Neural crest cell (in vitro differentiated cells): ENCODE measurements around the gene OSBPL10. TPM values are rescaled to one million over a fixed set of nuclear protein-coding genes. Genes with fewer than 3 reads are reported as not detected.
"Not testable (repeated sequence)": the region's sequence is repeated elsewhere in the genome, so short reads cannot be mapped to it uniquely, and the experiment has no call there.

Source experiments
- DNase-seq: peaks from one replicate; pipeline ENCODE4 v3.0.0; 2021; ENCODE audit warnings: low read depth, mixed read lengths, low spot score
- H3K27ac Mint-ChIP-seq: one replicate; pipeline ENCODE4 v1.8.0; 2021; ENCODE audit warnings: mild to moderate bottlenecking, mixed read lengths; ENCODE audit not compliant: unreplicated experiment
- H3K27me3 Mint-ChIP-seq: 2 replicates; pipeline ENCODE4 v1.8.0; 2021; ENCODE audit warnings: low read depth, mild to moderate bottlenecking, mixed read lengths
- H3K36me3 Mint-ChIP-seq: 2 replicates; pipeline ENCODE4 v1.8.0; 2021; ENCODE audit warnings: low read depth, mild to moderate bottlenecking, mixed read lengths
- H3K4me1 Mint-ChIP-seq: 2 replicates; pipeline ENCODE4 v1.8.0; 2021; ENCODE audit warnings: mixed read lengths
- H3K4me3 Mint-ChIP-seq: one replicate; pipeline ENCODE4 v1.8.0; 2021; ENCODE audit warnings: mild to moderate bottlenecking, mixed read lengths
- H3K9me3 Mint-ChIP-seq: 2 replicates; pipeline ENCODE4 v1.8.0; 2021; ENCODE audit warnings: mixed read lengths
- total RNA-seq: library from RNA; stranded (reverse); gene quantifications from 2 replicates; pipeline ENCODE4 v1.2.1, GENCODE V29; 2021
- TF ChIP-seq, protein P1 (sequence below): fragments of 200-600 bp; sonication (generic); conservative IDR thresholded peaks from 2 replicates; pipeline ENCODE4 v1.5.0; 2021; ENCODE audit warnings: antibody characterized with exemption, mild to moderate bottlenecking

The OSBPL10 gene
- total RNA-seq, 1 donor from 2014 or later, result 18.7 TPM

DNA sequence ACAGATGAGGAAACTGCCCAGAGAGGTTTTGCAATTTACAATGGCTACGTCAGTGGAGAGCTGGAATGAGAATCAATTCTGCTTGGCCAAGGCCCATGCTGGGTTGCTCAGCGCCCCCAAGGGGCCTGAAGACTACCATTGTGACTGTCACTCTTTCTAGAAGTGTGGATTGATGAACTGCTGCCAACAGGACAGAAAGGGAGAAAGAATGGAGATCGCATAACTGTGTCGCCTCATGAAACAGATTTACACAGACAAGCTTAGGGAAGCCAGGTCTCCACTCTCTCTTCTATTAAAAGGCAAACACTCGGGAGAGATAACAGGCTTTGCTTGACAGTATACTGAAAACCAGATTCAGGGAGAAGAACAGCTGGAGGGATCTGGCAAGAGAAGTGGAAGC is 288.3 kb downstream of the OSBPL10 start:
- Mint-ChIP-seq H3K36me3 (peaks cover 6% of the 10 kb centered on the region), H3K4me1 (no peaks in the 10 kb centered on the region), H3K9me3 (peaks cover 7% of the 10 kb centered on the region), H3K4me3 (no peak overlapping the region), H3K27me3 (no peaks in the 10 kb centered on the region), H3K27ac (no peak overlapping the region)
- TF ChIP-seq, protein P1, sequence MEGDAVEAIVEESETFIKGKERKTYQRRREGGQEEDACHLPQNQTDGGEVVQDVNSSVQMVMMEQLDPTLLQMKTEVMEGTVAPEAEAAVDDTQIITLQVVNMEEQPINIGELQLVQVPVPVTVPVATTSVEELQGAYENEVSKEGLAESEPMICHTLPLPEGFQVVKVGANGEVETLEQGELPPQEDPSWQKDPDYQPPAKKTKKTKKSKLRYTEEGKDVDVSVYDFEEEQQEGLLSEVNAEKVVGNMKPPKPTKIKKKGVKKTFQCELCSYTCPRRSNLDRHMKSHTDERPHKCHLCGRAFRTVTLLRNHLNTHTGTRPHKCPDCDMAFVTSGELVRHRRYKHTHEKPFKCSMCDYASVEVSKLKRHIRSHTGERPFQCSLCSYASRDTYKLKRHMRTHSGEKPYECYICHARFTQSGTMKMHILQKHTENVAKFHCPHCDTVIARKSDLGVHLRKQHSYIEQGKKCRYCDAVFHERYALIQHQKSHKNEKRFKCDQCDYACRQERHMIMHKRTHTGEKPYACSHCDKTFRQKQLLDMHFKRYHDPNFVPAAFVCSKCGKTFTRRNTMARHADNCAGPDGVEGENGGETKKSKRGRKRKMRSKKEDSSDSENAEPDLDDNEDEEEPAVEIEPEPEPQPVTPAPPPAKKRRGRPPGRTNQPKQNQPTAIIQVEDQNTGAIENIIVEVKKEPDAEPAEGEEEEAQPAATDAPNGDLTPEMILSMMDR, result no peak
- no peak for DNase-seq

DNA sequence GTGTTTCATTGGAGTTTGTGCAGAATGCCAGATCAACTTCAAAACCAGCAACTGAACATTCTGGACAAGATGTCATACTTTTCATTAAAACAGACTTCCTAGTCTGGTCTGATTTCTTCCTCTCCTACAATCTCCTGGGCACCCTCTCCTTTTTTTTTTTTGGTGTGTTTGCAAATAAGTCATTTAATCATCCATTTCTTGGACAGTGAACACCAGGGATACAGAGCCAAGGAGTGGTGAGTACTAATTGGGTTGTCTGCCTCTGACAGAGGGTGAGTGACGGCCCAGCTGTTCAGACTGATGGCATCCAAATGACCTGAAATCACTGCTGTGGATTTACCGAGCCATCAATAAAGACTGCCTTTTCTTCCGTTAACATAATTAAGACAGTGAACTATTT is 290.3 kb downstream of the OSBPL10 start:
- Mint-ChIP-seq H3K9me3 (peaks cover 7% of the 10 kb centered on the region), H3K36me3 (peaks cover 6% of the 10 kb centered on the region), H3K4me3 (no peak overlapping the region), H3K4me1 (no peaks in the 10 kb centered on the region), H3K27me3 (no peaks in the 10 kb centered on the region), H3K27ac (no peak overlapping the region)
- DNase-seq, result no peak
- TF ChIP-seq, protein P1, result no peak

DNA sequence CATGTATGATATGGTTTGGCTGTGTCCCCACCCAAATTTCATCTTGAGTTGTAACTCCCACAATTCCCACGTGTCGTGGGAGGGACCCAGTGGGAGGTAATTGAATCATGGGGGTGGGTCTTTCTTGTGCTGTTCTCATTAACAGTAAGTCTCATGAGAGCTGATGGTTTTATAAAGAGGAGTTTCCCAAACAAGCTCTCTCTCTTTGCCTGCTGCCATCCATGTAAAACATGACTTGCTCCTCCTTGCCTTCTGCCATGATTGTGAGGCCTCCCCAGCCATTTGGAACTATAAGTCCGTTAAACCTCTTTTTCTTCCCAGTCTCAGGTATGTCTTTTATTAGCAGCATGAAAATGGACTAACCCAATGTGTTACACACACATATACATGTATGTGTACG is 291.5 kb downstream of the OSBPL10 start:
- not testable (repeated sequence) for H3K4me3 Mint-ChIP-seq, DNase-seq, H3K4me1 Mint-ChIP-seq, H3K9me3 Mint-ChIP-seq, H3K27ac Mint-ChIP-seq, H3K27me3 Mint-ChIP-seq, H3K36me3 Mint-ChIP-seq

DNA sequence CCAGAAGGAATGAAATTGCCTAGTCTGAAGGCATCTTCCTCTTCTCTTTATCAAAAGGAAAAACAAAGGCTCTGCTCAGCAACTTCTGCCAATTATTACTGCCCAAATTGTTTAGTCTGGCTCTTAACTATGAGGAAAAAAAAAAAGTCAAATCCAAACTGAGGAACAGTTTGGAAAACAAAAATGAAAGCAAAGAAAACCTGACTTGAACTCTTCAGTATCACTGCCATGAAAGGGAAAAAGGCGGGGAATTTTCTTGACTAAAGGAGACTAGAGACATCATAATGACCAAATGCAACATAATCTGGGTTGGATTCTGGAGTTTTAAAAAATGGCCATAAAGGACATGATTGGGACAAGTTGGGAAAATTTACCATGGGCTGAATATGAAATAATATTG is 292.1 kb downstream of the OSBPL10 start:
- DNase-seq, result no peak
- H3K9me3 Mint-ChIP-seq, result peaks cover 7% of the 10 kb centered on the region
- H3K27ac Mint-ChIP-seq, result no peak overlapping the region
- H3K4me1 Mint-ChIP-seq, result no peaks in the 10 kb centered on the region
- TF ChIP-seq, protein P1, result no peak
- H3K4me3 Mint-ChIP-seq, result no peak overlapping the region
- H3K36me3 Mint-ChIP-seq, result peaks cover 6% of the 10 kb centered on the region
- no peaks in the 10 kb centered on the region for H3K27me3 Mint-ChIP-seq

DNA sequence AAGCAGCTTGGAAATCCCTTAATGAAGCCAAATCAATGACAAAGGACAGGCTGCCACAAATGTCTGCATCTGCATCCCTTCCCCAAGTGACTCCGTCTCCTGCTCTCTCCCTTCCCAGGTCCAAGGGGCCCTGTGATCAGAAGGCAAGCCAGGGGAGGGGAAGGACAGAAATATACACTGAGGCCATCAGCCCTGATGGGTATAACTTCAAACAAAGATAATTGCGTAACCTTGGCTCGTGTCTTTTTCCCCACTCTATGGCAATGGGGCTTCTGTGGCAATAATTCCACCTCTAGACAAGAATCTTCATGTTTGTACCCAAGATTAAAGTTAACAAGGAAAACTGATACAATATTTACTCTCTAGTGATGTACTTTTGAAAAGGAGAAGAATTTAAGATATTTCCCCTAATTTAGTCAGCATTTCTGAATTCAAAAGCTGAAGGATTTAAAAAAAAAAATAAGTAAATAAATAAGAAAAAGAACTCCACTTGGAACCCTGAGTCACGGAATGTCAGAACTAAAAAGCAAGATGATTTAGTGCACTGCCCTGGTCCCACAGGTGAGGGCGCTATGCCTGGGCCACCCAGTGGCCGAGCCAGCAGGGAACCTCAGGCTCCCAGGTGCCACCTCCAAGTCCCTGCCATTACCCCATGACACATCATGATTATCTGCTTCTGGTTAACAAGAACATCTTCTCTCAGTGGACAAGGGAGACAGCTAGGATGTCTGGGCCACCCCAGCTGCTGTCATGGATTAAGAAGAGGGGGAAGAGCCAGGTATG is 293.9 kb downstream of the OSBPL10 start:
- Mint-ChIP-seq H3K4me1 (no peaks in the 10 kb centered on the region), H3K27me3 (no peaks in the 10 kb centered on the region), H3K36me3 (peaks cover 8% of the 10 kb centered on the region), H3K27ac (no peak overlapping the region), H3K9me3 (peaks cover 10% of the 10 kb centered on the region), H3K4me3 (no peak overlapping the region)
- no peak for DNase-seq
- TF ChIP-seq, protein P1, result no peak

DNA sequence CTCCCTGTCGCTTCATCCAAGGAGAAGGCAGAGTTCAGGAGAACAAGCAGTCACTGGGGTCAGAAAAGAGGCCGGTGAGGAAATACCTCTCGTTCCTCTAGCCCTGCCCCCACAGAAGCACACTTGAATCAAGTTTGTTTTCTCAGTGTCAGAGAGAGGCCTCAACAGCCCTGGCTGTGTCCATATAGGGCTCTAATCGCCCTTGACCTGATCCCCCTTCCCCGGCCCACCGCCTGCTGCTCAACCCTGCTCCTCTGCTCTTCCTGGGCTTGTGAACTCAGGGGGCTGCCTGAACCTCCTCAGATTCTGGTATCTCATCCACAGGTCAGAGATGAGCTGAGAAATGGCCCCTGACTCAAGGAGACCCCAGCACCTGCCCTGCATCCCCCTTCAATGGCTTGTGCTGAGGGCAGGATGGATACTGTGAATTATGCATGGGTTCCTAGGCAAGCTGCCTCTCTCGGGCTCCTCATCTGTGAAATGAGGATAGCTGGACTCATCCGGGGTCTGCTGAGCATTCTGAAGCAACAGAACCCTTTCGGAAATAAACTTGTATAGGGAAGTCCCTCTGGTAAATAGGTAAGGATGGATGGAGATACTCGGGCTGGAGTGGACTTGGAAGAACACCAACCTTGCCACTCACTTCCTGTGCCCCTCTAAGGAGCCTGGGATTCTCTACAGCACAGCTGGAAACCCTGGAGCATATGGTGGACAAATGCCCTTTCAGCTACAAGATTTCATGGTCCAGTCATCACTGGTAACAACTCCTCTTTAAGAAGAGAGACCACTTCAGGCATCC is 300.8 kb downstream of the OSBPL10 start:
- peaks cover 33% of the 10 kb centered on the region for H3K4me1 Mint-ChIP-seq
- no peaks in the 10 kb centered on the region for H3K27me3 Mint-ChIP-seq
- no peak overlapping the region for H3K4me3 Mint-ChIP-seq
- TF ChIP-seq, protein P1, result no peak
- peaks cover 3% of the 10 kb centered on the region for H3K9me3 Mint-ChIP-seq
- peaks cover 2% of the 10 kb centered on the region for H3K36me3 Mint-ChIP-seq
- H3K27ac Mint-ChIP-seq, result no peak overlapping the region
- no peak for DNase-seq
